ENCODE data around the gene SNX15.

GRCh38 chr11:65035579-65035978 is 8.3 kb downstream of the SNX15 start:
- no peak for TF ChIP-seq CTCF (IDR thresholded peaks at IDR 0.05)
- no peak for TF ChIP-seq POLR2A (IDR thresholded peaks at IDR 0.05)

Data from adrenal gland (tissue), 5 donors.